ENCODE data around the gene TNFRSF1A. TPM values are rescaled to one million over a fixed set of nuclear protein-coding genes. Genes with fewer than 3 reads are reported as not detected.

Gene TNFRSF1A
- total and polyA plus RNA-seq, 7 donors: 31.7 to 191 (median 135) TPM

DNA sequence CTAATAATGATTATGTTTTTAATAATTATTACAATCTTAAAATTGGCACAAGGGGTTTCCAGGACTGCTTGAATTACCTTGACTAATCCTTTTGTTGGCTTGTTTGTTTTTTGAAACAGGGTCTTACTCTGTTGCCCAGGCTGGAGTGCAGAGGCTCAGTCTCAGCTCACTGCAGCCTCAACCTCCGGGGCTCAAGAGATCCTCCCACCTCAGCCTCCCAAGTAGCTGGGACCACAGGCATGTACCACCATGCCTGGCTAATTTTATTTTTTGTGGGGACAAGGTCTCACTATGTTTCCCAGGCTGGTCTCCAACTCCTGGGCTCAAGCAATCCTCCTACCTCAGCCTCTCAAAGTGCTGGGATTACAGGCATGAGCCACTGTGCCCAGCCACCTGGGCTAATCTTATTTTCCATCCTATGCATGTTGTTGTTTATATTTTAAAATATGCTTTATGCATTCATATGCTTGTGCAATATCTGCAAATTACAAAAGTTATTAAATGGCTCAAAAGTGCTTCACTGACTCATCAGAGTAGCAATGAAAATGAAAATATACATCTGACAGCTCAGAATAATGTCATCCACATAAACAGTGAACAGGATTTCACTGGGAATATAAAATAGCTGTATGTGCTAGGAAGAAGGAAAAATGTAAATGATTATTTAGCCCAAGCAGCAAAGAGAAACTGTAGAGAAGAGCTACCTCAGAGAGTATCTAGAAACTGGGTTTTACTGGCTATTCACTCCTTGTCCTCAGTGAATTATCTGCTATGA, 56.2 kb downstream of the TNFRSF1A start:
- TF ChIP-seq POLR2A (IDR thresholded peaks at IDR 0.05) (no peak), EP300 (IDR thresholded peaks at IDR 0.05) (no peak), POLR2AphosphoS5 (IDR thresholded peaks at IDR 0.05) (no peak), CTCF (IDR thresholded peaks at IDR 0.05) (no peak)
- Histone ChIP-seq H3K36me3 (no peaks in the 10 kb centered on the region), H3K4me1 (peaks cover 0 to 9% (median under 1%) of the 10 kb centered on the region in 4 donors), H3K9me3 (no peaks in the 10 kb centered on the region), H3K27me3 (no peaks in the 10 kb centered on the region), H3K27ac (no peak overlapping the region), H3K4me3 (no peak overlapping the region)
- DNase-seq: no peak
- WGBS, 2 donors: 65 to 78% methylated on average over 1 of the region's 1 CpG
- intact Hi-C loops (cut with DNase I): loop anchor here (1.0 to 2.0 kb wide), 3 partner anchors 90 to 297 kb away; no protein-coding TSS in a partner anchor

- H3K27me3 ChIP-seq: no peaks in the 10 kb centered on the region
- no peak overlapping the region for H3K27ac ChIP-seq
- no peaks in the 10 kb centered on the region for H3K36me3 ChIP-seq
- peak; percentile 83 for DNase-seq
- H3K4me3 ChIP-seq: no peak overlapping the region
- WGBS, 2 donors: 1 to 5% methylated on average over 8 of the region's 8 CpGs
- H3K9me3 ChIP-seq: no peaks in the 10 kb centered on the region
- H3K4me1 ChIP-seq: peaks cover 0 to 16% (median 6%) of the 10 kb centered on the region in 4 donors
- TF ChIP-seq POLR2A (IDR thresholded peaks at IDR 0.05) (no peak), CTCF (IDR thresholded peaks at IDR 0.05) (peak; percentile 82 to 93 (median 90)), EP300 (IDR thresholded peaks at IDR 0.05) (peak in 1 of 4 donors; percentile 7), POLR2AphosphoS5 (IDR thresholded peaks at IDR 0.05) (no peak)
- intact Hi-C loops (cut with DNase I): loop anchor here (1.0 to 2.0 kb wide), 3 partner anchors 90 to 296 kb away; no protein-coding TSS in a partner anchor
Measured at GRCh38 chr12:6285063-6285477, 56.8 kb downstream of the TNFRSF1A start.

GRCh38 chr12:6284273-6284672, 57.6 kb downstream of the TNFRSF1A start:
- H3K4me1 ChIP-seq: peaks cover 0 to 24% (median 14%) of the 10 kb centered on the region in 4 donors
- no peak overlapping the region for H3K27ac ChIP-seq
- no peaks in the 10 kb centered on the region for H3K9me3 ChIP-seq
- no peaks in the 10 kb centered on the region for H3K27me3 ChIP-seq
- no peak overlapping the region for H3K4me3 ChIP-seq
- TF ChIP-seq CTCF (IDR thresholded peaks at IDR 0.05) (no peak), POLR2A (IDR thresholded peaks at IDR 0.05) (no peak), EP300 (IDR thresholded peaks at IDR 0.05) (no peak), POLR2AphosphoS5 (IDR thresholded peaks at IDR 0.05) (no peak)
- intact Hi-C loops (cut with DNase I): loop anchor here (2.0 kb wide), 1 partner anchor 295 kb away; no protein-coding TSS in a partner anchor
- DNase-seq: no peak
- WGBS, 2 donors: 85 to 91% methylated on average over 12 of the region's 12 CpGs
- no peaks in the 10 kb centered on the region for H3K36me3 ChIP-seq

GRCh38 chr12:6282453-6282840, 59.4 kb downstream of the TNFRSF1A start:
- intact Hi-C loops (cut with DNase I): no loop called here
- TF ChIP-seq CTCF (IDR thresholded peaks at IDR 0.05) (no peak), POLR2AphosphoS5 (IDR thresholded peaks at IDR 0.05) (no peak), POLR2A (IDR thresholded peaks at IDR 0.05) (no peak), EP300 (IDR thresholded peaks at IDR 0.05) (no peak)

More at GRCh38 chr12:6282453-6282840, 59.4 kb downstream of the TNFRSF1A start:
- Histone ChIP-seq H3K9me3 (no peaks in the 10 kb centered on the region), H3K27me3 (no peaks in the 10 kb centered on the region), H3K4me1 (peaks cover 0 to 38% (median 27%) of the 10 kb centered on the region in 4 donors), H3K4me3 (no peak overlapping the region), H3K27ac (no peak overlapping the region), H3K36me3 (no peaks in the 10 kb centered on the region)
- WGBS, 2 donors: 94 to 95% methylated on average over 4 of the region's 4 CpGs
- no peak for DNase-seq

All from sigmoid colon (tissue), 7 donors.